ENCODE measurements around the gene VPS13C. TPM values are rescaled to one million over a fixed set of nuclear protein-coding genes. Genes with fewer than 3 reads are reported as not detected.

The VPS13C gene
- total RNA-seq, 1 donor = 117 TPM

GRCh38 chr15:61997786-61998185 is 62.5 kb downstream of the VPS13C start:
- H3K4me2 ChIP-seq (ENCODE audit: insufficient read depth, low read length) = no peak overlapping the region
- TF ChIP-seq CTCF (IDR thresholded peaks at IDR 0.05; ENCODE audit: extremely low read depth, low read depth, low read length) = no peak
- H3K4me3 ChIP-seq (ENCODE audit: insufficient read depth, low read length) = no peak overlapping the region
- peaks cover 4% of the 10 kb centered on the region for H4K20me1 ChIP-seq (ENCODE audit: insufficient read depth, low read length)
- H3K79me2 ChIP-seq (ENCODE audit: insufficient read depth, low read length) = no peaks in the 10 kb centered on the region
- H2AFZ ChIP-seq (ENCODE audit: low read length) = no peak overlapping the region
- peaks cover 9% of the 10 kb centered on the region for H3K4me1 ChIP-seq (ENCODE audit: insufficient read depth, low read length)
- DNase-seq (ENCODE audit: insufficient read length, low spot score, missing footprints) = no peak
- no peak overlapping the region for H3K27ac ChIP-seq (ENCODE audit: low read depth, low read length)
- H3K36me3 ChIP-seq (ENCODE audit: insufficient read depth, low read length) = peaks cover 3% of the 10 kb centered on the region
- no peaks in the 10 kb centered on the region for H3K27me3 ChIP-seq (ENCODE audit: insufficient read depth, low read length)
- H3K9me3 ChIP-seq (ENCODE audit: low read depth, low read length) = no peaks in the 10 kb centered on the region

- no peak for TF ChIP-seq CTCF (IDR thresholded peaks at IDR 0.05; ENCODE audit: extremely low read depth, low read depth, low read length)
- peaks cover 9% of the 10 kb centered on the region for H3K4me1 ChIP-seq (ENCODE audit: insufficient read depth, low read length)
- no peaks in the 10 kb centered on the region for H3K79me2 ChIP-seq (ENCODE audit: insufficient read depth, low read length)
- no peak overlapping the region for H3K4me2 ChIP-seq (ENCODE audit: insufficient read depth, low read length)
- H3K4me3 ChIP-seq (ENCODE audit: insufficient read depth, low read length) = no peak overlapping the region
- peaks cover 3% of the 10 kb centered on the region for H3K36me3 ChIP-seq (ENCODE audit: insufficient read depth, low read length)
- H3K9me3 ChIP-seq (ENCODE audit: low read depth, low read length) = no peaks in the 10 kb centered on the region
- peaks cover 4% of the 10 kb centered on the region for H4K20me1 ChIP-seq (ENCODE audit: insufficient read depth, low read length)
- DNase-seq (ENCODE audit: insufficient read length, low spot score, missing footprints) = no peak
- no peaks in the 10 kb centered on the region for H3K27me3 ChIP-seq (ENCODE audit: insufficient read depth, low read length)
- no peak overlapping the region for H2AFZ ChIP-seq (ENCODE audit: low read length)
- H3K27ac ChIP-seq (ENCODE audit: low read depth, low read length) = no peak overlapping the region
These were observed 64.1 kb downstream of the VPS13C start for GRCh38 chr15:61996056-61996635.

GRCh38 chr15:61994216-61994615 is 66.0 kb downstream of the VPS13C start:
- Histone ChIP-seq H4K20me1 (ENCODE audit: insufficient read depth, low read length) (peaks cover 4% of the 10 kb centered on the region), H2AFZ (ENCODE audit: low read length) (no peak overlapping the region), H3K4me1 (ENCODE audit: insufficient read depth, low read length) (peaks cover 9% of the 10 kb centered on the region), H3K27ac (ENCODE audit: low read depth, low read length) (peak overlapping the region; percentile 38), H3K79me2 (ENCODE audit: insufficient read depth, low read length) (no peaks in the 10 kb centered on the region), H3K4me3 (ENCODE audit: insufficient read depth, low read length) (no peak overlapping the region), H3K27me3 (ENCODE audit: insufficient read depth, low read length) (no peaks in the 10 kb centered on the region), H3K4me2 (ENCODE audit: insufficient read depth, low read length) (no peak overlapping the region), H3K36me3 (ENCODE audit: insufficient read depth, low read length) (peaks cover 3% of the 10 kb centered on the region), H3K9me3 (ENCODE audit: low read depth, low read length) (no peaks in the 10 kb centered on the region)
- no peak for TF ChIP-seq CTCF (IDR thresholded peaks at IDR 0.05; ENCODE audit: extremely low read depth, low read depth, low read length)
- peak; percentile 90 for DNase-seq (ENCODE audit: insufficient read length, low spot score, missing footprints)

- H3K4me1 ChIP-seq (ENCODE audit: insufficient read depth, low read length) = peaks cover 9% of the 10 kb centered on the region
- TF ChIP-seq CTCF (IDR thresholded peaks at IDR 0.05; ENCODE audit: extremely low read depth, low read depth, low read length) = no peak
- H3K4me3 ChIP-seq (ENCODE audit: insufficient read depth, low read length) = no peak overlapping the region
- H2AFZ ChIP-seq (ENCODE audit: low read length) = no peak overlapping the region
- no peak overlapping the region for H3K4me2 ChIP-seq (ENCODE audit: insufficient read depth, low read length)
- peaks cover 3% of the 10 kb centered on the region for H3K36me3 ChIP-seq (ENCODE audit: insufficient read depth, low read length)
- no peak for DNase-seq (ENCODE audit: insufficient read length, low spot score, missing footprints)
- H3K9me3 ChIP-seq (ENCODE audit: low read depth, low read length) = no peaks in the 10 kb centered on the region
- H4K20me1 ChIP-seq (ENCODE audit: insufficient read depth, low read length) = peaks cover 4% of the 10 kb centered on the region
- no peaks in the 10 kb centered on the region for H3K79me2 ChIP-seq (ENCODE audit: insufficient read depth, low read length)
- H3K27me3 ChIP-seq (ENCODE audit: insufficient read depth, low read length) = no peaks in the 10 kb centered on the region
- H3K27ac ChIP-seq (ENCODE audit: low read depth, low read length) = no peak overlapping the region
These were observed 67.7 kb downstream of the VPS13C start for GRCh38 chr15:61992518-61992917.
